Stimulated activated CD4-positive, alpha-beta T cell treated with anti-CD3 and anti-CD28 coated beads, Interleukin-12 subunit alpha, Interleukin-12 subunit beta, amount 100 ng/mL, for 24 hours (primary cell): ENCODE results near the gene WDR45B.
A peak's percentile ranks its signal among the peaks of the same experiment; 100 is the strongest.
"Not testable (repeated sequence)": the region's sequence is repeated elsewhere in the genome, so short reads cannot be mapped to it uniquely, and the experiment has no call there.

Experiments used
- DNase-seq, 2 experiments: peaks; one replicate each; pipeline ENCODE4 v3.0.0-alpha.2; 2020; ENCODE audit warnings: low read depth in 2 of 2

The WDR45B gene

DNA sequence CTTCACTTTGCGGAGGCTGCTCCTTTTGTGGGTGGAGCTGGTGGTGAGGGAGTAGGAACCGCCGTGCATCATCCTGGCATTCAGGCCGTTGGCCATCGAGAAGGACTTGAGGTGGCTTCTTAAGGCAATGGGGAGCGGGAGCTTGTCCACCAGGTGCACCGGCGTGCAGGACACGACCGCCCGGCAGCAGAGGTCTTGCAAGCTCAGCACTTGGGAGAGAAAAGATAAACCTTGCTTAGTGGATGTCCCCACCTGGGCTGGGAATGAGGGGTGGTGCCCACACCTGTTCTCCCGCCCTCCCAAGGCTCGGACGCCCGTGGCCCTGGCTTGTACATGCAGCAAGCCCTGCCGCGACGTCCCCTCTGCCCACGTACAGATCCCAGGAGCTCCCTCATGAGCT lies 9.7 kb upstream of the WDR45B start:
- DNase-seq: no peak

DNA sequence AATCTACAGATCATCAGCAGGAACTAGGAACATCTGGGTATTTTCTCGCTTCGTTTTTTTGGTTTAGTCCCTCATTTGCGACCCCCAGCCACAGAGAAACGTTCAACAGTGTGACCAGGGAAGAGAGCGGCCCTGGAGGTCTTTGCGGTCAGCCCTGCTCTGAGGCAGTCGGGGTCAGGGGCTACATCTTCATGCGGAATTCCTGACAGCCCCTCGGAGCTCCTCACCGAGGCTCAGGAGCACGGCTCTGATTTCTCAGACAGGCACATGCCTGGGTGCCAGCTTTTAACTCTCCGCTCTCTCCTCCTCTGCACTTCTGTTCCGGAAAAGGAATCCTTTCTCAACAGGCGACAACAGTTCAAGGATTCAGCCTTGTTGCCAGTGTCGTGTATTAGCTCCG lies 8.0 kb upstream of the WDR45B start:
- DNase-seq: no peak

DNA sequence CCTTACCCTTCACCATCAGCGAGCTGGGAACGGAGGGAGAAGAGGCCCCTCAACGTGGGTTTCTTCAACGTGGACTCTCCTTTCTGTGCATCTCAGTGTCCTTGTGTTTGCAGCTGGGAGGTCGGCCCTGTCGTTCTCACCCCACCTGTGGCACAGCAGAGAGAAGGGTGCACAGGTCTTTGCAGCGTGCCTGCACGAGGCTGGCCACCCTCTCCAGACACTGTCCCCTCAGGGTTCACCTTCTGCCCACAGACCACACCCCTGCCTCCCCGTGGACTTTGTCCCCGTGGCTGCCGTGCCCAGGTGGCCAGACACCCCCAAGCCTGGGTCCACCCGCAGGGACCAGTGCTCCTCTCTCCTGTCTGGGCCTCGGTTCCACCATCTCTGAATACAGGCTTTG lies 7.3 kb upstream of the WDR45B start:
- DNase-seq: no peak

DNA sequence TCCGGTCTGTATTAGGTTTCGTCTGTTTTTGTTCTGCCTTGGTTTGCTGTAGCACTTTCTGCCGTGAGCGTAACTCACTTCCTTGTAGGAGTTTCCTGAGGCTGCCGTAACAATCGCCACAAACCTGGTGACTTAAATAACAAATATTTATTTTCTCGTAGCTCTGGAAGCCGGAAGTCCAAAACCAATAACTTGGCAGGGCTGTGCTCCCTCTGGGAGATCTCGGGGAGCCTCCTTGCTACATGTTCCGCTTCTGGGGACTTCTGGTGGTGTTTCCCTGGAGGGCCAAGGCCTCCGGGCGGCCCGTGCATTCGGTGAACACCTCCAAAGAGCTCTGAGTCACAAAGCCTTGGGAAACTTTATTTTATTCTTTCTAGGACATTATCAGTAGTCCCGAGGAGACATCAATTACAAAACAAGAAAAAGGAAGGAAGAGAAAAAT lies 6.8 kb upstream of the WDR45B start:
- no peak for DNase-seq

DNA sequence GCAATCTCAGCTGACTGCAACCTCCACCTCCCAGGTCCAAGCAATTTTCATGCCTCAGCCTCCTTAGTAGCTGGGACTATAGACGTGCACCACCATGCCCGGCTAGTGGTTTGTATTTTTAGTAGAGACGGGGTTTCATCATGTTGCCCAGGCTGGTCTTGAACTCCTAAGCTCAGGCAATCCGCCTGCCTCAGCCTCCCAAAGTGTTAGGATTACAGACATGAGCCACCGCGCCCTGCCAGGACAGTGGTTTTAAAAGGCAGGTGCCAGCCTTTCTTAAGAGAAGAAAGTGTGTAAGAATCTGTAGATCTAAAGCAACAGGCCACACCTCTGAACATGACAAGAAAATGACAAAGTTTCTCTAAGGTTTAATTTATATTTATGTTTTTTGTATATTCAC lies 6.4 kb upstream of the WDR45B start:
- not testable (repeated sequence) for DNase-seq

DNA sequence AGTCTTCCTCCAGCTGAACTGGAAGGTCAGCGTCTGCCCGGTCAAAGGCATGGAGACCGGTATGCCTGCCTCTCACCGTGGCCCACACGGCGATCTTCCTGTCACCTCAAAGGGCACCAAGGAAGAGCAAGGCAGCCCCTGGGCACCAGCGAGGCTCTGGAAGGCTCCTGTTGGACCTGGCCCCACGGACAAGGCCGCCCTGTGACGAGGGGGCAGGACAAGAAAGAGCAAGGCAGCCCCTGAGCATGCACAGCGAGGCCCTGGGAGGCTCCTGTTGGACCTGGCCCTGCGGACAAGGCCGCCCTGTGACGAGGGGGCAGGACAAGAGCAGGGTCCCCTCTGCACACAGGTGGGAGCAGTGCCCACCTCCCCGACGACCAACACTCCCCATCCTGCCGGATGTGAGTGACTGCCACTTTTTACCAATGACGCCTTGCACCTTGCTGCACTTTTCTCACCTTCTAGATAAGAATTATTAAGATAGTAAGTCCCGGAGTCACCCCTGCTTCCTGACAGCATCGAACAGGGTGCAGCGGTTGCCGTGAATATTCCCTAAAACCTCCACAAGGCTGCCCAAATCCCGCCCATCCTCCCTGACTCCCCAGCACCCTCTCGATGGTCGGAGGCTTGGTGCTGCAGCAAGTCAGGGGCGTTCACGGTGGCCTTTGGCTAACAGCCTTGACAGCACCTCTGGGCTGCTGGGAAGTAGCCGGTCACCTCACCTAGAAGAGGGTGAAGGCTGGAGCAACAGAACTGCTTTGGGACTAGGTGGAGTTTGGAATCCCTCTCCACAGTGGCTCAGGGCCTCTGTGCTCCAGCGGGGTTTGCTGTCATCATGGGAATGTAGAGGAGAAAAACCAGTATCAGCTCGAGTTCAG lies 5.6 kb upstream of the WDR45B start:
- DNase-seq: no peak

DNA sequence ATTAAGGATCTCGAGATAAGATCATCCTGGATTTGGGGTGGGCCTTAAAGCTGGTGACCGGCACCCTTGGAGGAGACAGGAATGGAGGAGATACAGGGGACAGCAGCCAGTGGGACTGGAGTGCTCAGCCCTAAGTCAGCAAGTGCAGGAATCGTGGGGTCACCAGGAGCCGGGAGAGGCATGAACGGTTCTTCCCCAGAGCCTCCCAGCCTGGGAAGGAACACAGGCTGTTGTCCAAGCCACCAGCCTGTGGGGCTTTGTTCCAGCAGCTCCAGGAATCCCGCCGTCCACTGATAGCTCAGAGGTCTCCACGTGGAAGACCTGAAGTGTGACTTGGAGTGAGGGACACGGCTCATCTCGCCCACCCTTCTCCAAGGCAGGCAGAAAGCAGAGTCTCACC lies 2.5 kb upstream of the WDR45B start:
- DNase-seq: no peak

DNA sequence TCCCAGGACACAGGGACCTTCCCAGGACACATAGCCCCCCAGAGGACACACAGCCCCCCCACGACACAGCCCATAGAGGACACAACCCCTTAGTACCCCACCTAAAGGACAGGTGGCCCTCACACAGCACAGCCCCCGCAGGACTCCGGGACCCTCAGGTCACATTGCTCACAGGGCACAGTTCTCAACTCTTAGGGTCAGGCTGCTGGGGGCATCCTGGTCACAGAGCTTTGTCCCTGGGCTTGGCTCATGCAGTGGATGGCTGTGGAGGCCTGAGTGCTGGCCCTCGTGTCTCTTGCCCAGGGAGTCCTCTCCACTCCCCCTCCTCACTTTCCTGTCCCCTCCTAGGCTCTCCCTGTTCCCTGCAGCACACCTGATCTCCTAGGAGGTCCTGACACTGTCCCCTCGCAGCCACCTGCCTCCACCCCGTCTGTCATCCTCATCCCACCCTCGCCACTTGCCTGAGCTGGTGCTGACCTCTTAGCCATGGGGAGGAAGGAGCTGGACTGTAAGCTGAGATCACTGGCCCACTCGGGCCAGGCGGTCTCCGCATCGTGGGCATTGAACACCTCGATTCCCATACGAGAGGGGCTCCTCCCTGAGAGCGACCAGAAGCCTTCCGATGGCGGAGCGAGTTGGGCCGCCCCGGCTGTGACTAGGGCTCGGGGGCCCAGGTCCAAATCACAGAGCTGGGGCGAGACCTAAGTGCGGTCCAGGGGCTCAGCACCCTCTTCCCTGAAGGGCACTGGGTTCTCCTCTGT lies 1.4 kb upstream of the WDR45B start:
- DNase-seq: no peak

DNA sequence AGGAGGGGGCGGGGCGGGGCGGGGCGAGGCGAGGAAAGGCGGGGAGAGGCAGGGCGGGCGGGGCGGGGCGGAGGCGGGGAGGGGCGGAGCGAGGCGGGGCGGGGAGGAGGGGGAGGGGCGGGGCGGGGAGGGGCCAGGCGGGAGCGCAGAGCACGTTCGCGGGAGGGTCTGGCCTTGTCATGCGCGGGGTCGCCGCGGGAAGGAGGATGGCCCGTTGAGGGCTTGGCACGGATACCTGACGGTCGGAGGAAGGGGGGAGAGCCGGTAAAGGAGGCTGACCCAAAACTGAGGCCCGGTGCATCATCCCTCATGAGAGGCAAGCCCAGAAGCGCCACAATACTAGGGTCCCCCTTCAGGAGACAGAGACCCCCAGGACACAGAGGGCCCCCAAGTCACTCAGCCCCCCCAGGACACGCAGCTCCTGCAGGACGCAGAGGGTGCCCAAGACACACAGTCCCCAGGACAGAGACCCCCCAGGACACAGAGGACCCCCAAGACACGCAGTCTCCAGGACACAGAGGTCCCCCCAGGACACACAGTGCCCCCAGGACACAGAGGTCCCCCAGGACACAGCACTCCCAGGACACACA lies 593 bp upstream of the WDR45B start:
- DNase-seq: peak in 1 of 2 experiments; percentile 22

DNA sequence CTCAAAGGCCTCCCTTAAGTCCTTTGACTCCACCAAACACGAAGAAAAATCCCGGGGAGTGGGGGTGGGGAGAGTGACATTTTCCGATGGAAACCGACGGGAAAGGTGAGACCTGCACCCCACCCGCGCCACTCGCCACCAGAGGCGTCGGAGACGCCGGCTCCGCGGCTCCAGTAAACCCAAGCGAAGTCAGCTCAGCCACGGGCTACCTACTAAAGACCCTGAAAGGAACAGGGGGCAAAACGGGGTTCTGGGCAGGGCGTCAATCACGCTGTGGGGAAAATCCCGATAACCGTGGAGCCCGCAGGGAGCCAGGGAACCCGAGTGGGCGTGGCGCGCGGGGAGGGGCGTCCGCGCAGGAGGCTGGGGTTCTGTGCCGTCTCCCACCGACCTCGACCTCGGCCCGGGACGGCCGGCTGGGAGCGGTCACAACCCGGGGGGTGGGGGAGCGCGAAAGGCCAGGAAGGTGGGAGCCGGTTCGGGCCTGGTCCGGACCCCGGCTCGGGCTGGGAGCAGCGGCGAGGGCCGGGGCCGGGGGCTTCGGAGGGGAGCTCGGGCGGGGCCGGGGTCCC lies 565 bp downstream of the WDR45B start:
- DNase-seq: peak; percentile 24 to 27

DNA sequence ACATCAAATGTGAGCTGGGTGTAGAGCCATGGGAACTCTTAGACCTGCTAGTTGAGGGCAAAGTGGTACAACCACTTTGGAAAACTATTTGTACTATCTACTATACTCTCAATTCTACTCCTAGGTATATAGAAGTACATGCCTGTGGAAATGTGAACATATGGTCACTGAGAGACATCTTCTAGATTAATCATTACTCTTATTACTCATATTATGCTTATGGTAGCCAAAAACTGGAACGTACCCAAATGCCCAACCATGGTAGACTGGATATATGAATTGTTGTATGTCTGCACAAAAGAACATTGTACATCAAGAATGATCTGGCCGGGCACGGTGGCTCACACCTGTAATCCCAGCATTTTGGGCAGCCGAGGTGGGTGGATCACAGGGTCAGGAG lies 2.7 kb downstream of the WDR45B start:
- no peak for DNase-seq

DNA sequence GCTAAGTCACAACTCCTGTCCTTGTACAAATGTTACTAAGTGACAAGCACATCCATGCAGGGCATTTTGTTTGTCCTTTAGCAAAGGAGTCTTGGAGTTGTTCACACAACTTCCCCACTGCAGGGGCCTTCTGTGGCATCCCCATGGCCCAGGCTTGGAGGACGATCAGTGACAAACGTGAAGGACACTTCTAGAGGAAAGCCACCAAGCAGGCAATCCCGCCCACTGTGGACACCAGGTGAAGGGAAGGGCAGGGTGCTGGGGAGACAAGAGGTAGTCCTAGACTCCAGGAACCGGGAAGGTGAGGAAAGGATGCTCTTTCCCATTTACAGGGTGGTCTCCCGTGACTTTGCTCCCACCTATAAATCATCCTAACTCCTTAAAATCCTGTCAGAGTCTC lies 4.1 kb downstream of the WDR45B start:
- DNase-seq: no peak

DNA sequence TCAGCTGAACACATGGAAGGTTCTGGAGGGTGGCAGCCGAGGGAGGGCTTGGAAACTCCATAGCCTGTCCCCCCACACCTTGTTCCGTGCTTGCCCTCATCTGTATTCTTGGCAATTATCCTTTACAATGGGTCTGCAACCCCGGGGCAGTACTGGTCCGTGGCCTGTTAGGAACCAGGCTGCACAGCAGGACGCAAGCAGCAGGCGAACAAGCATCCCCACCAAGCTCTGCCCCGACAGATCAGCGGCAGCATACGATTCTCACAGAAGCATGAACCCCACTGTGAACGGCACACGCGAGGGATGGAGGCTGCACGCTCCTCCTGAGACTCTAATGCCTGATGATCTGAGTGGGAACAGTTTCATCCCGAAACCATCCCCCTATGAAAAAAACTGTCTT lies 6.2 kb downstream of the WDR45B start:
- no peak for DNase-seq

DNA sequence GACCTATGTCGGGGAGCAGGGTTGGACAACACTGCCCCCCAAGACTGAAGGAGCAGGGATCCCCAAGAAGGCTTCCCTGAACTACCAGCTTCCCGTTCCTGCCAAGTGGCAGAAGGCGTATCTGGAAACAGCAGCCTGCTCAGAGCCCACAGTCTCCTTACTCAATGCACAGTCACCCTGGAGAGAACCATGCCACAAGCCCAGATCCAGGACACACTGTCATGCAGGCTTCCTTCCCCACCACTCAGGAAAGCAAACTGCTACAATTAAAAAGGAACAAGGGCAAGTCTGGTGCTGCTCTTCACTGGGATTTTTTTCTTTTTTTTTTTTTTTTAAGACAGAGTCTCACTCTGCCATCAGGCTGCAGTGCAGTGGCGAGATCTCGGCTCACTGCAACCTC lies 8.2 kb downstream of the WDR45B start:
- DNase-seq: no peak

DNA sequence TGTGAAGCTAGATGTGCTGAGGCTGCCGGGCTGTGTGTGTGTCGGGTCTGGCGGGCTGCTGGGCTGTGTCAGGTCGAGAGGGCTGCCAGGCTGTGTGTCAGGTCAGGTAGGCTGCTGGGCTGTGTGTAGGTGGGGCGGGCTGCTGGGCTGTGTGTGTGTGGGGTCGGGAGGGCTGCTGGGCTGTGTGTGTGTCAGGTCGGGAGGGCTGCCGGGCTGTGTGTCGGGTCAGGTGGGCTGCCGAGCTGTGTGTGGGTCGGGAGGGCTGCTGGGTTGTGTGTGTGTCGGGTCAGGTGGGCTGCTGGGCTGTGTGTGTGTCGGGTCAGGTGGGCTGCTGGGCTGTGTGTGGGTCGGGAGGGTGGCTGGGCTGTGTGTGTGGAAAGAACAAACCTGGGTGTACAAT lies 8.6 kb downstream of the WDR45B start:
- no peak for DNase-seq

DNA sequence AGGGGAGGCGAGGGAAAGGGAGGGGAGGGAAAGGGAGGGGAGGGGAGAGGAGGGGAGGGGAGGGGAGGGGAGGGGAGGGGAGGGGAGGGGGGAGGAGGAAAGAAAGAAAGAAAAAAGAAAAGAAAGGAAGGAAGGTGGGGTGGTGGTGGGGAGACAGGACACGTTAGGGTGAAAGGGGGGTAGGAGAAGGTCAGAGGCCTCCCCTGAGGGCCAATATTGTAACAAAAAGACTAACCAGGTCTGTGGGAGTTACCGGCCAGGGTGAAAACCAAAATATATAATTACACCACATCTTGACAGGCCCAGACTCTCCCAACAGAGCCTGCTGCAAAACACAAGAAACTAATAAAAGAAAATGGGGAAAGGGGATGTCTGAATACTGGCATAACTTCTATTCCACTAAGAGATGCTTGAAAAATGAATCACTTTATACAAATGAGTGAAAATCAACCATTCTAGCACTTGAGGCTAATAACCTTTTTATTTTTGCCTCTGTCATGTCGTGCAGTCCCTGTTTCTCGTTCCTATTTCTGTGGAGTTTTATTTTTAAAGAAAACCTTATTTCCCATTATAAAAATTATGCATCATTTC lies 10.0 kb downstream of the WDR45B start:
- no peak for DNase-seq

DNA sequence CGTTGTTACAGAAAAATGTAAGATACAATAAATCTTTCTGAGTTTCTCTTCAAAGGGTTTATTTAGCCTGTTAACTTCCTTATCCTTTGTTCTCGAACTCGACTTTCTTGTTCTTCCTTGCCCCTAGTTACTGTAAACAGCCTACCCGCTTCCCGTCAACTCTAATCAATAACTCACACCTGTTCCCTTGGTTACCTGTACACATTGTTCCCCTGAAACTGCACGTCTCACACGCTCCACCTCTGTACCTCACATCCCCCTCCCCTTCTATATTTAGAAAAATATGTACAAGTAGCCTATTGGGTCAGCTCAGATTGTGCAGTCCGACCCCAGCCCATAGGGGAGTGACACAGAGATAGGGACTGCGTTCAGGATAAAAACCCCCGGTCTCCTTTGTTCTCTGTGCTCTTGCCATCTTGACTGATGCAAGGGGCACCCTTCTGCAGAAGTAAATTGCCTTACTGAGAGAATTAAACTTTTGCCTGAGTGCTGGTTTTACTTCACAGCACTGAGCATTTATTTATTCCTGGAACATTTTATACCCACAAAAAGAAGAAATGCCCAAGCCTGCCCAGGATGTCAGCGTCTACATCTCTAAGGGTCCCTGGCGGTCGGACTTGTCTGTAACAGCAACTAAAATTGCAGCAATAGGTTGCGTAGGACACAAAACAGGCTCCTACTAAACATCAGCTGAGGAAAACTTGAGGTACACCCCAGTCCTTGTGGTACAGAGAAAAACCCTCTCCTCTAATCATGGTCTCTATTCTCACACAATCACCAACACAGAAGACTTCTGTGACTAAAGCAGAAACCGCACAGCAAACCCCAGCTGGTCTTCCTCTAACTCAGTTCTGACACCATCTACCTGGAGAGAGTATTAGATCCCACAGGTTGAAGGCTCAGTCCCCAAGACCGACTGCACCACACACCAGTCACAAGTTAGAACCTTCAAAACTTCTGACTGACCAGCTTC lies 11.3 kb downstream of the WDR45B start:
- DNase-seq: no peak

DNA sequence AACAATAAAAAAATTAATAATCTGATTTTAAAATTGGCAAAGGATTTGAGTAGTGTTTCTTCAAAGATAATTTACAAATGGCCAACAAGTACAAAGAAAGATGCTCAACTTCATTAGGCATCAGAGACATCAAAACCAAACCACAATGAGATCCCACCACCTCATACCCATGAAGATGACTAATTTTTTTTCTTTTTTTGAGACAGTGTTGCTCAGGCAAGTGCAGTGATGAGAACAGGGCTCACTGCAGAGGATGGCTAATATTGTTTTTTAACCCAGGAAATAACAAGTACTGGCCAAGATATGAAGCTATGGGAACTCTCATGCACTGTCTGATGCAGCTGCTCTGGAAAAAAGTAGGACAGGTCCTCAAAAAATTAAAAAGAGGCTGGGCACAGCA lies 14.9 kb downstream of the WDR45B start:
- DNase-seq: no peak

DNA sequence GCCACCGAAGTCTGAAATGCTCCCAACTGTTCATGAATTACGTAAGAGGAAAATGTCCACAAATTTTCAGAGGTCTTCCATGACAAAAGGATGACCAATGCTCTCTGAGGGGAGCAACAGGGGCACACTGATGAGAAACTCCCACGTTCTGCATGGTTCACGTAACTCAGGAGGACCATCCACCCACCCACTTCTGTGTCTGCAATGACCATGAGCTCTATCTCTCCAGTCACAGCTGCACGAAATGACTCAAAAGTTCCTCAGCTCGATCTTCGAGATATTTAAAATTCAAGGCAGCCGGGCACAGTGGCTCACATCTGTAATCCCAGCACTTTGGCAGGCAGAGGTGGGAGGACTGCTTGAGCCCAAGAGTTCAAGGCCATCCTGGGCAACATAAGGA lies 15.8 kb downstream of the WDR45B start:
- DNase-seq: no peak

DNA sequence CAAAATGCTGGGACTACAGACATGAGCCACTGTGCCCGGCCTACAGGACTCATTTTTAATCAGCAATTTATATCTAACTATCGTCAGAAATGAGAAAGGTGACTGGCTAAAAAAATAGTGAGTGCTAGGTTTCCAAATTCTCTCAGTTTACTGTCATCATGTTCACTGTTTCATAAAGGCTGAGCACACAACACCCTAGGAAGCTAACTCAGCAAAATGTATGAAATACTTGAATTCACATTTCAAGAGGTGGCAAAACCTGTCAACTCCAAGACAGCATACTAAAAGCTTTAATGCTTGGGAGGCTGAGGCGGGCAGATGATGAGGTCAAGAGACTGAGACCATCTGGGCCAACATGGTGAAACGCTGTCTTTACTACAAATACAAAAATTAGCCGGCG lies 16.7 kb downstream of the WDR45B start:
- no peak for DNase-seq

DNA sequence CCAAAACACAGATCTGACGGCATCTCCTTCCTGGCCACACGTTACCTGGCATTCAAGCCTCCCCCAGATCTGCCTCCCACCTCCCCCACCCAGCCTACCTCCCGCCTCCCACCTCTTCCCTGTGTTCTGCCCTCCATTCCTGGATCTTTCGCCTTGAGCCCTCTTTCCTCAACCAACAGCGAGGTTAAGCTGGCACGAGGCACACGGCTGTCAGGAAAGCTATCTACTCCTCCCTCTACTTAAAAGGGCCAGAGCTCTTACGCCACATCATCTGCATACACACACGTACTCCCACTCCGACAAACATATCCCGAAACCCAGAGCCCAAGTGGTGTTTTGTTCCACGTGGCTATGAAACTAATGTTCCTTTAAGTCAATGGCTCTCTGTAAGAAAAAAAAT lies 18.0 kb downstream of the WDR45B start:
- no peak for DNase-seq
